Measurements from ENCODE around the gene PCSK6. TPM values are rescaled to one million over a fixed set of nuclear protein-coding genes. Genes with fewer than 3 reads are reported as not detected.

PCSK6 gene
- total and polyA plus RNA-seq, 9 donors = 3.8 to 26.0 (median 13.0) TPM

DNA sequence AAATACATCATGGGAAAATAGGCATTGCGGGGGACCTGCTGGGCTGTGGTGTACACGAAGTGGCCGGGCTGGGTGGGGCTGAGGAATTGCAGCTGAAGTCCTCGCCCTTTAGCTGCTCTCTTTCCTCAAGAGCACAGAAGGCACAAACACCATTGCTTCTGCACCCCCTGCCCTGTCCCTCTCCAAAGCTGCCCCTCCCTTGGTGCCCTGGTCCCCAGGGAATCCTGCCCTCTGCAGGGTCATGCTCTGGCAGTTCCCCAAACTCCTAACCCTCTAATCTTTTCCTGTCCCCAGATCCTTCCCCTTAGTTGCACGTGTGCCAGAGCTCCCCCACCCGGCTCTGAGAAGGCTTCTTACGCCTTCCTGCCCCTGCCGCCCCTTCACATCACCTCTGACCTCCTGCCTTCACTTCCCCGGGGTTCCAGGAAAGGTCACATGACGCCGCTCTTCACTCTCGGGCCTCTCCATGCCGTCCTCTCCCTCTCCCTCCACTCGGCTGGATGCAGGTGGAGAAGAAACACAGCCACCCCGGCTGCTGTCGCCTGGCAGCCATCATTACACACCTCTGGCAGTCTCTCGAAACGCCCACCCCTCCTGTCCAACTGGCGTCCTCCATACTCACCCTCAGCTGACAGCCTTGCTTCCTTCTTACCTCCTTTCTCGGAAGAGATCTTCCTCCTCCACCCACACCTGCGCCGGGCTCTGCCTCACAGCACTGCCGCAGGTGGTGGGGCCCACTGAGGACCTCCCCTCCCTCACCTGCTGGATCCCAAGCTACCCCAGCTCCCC lies 6.9 kb upstream of the PCSK6 start:
- Histone ChIP-seq H3K4me1 (ENCODE audit: insufficient read depth) (peaks cover 2% of the 10 kb centered on the region), H3K27ac (no peak overlapping the region), H3K27me3 (no peaks in the 10 kb centered on the region), H3K9me3 (no peaks in the 10 kb centered on the region), H3K4me3 (no peak overlapping the region), H3K36me3 (no peaks in the 10 kb centered on the region)
- intact Hi-C loops (cut with DNase I) = loop anchor here in 2 of 4 donors (5.0 to 10.0 kb wide), 2 partner anchors 189 to 192 kb away; no protein-coding TSS in a partner anchor
- no peak for TF ChIP-seq EP300 (IDR thresholded peaks at IDR 0.05)
- TF ChIP-seq POLR2A (IDR thresholded peaks at IDR 0.05) = no peak
- TF ChIP-seq CTCF (IDR thresholded peaks at IDR 0.05) = no peak
- 53 to 65% (median 54%) methylated on average over 23 of the region's 23 CpGs for WGBS, 3 donors
- no peak for DNase-seq

GRCh38 chr15:101495334-101496197 lies 6.1 kb upstream of the PCSK6 start:
- Histone ChIP-seq H3K9me3 (no peaks in the 10 kb centered on the region), H3K4me3 (no peak overlapping the region), H3K27ac (no peak overlapping the region), H3K4me1 (ENCODE audit: insufficient read depth) (no peaks in the 10 kb centered on the region), H3K27me3 (no peaks in the 10 kb centered on the region), H3K36me3 (no peaks in the 10 kb centered on the region)
- intact Hi-C loops (cut with DNase I) = loop anchor here in 2 of 4 donors (5.0 to 10.0 kb wide), 2 partner anchors 188 to 191 kb away; no protein-coding TSS in a partner anchor
- TF ChIP-seq EP300 (IDR thresholded peaks at IDR 0.05) (no peak), CTCF (IDR thresholded peaks at IDR 0.05) (no peak), POLR2A (IDR thresholded peaks at IDR 0.05) (no peak)
- no peak for DNase-seq
- WGBS, 3 donors = 82 to 89% (median 83%) methylated on average over 22 of the region's 22 CpGs

DNA sequence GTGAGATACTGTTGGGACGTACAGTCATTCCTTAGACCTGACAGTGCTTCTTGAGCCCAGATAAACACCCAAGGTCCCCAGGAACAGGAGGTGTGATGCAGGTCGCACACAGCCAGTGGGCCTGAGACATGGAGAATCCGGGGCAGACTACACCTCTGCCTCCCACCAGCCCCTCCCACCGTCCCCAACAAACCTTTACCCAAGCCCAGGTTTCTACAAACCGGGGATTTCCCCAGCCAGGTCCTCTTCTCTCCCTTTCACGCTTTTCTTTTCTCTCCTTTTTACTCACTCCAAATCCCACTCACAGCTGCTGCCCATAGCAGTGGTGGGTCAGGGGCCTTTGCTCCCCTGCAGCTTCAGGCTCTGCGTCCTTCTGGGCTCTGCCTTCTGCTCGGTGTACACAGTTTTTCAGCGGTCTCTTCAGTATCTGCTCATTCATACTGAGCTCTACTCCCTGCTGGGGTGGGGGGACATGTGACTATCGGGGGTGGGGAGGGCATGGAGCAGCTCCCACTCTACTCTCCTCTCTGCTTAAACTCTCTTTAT lies 4.8 kb upstream of the PCSK6 start:
- Histone ChIP-seq H3K4me1 (ENCODE audit: insufficient read depth) (no peaks in the 10 kb centered on the region), H3K4me3 (no peak overlapping the region), H3K27ac (no peak overlapping the region), H3K9me3 (no peaks in the 10 kb centered on the region), H3K27me3 (no peaks in the 10 kb centered on the region), H3K36me3 (no peaks in the 10 kb centered on the region)
- TF ChIP-seq CTCF (IDR thresholded peaks at IDR 0.05) (no peak), POLR2A (IDR thresholded peaks at IDR 0.05) (no peak), EP300 (IDR thresholded peaks at IDR 0.05) (no peak)
- no peak for DNase-seq
- 66 to 75% (median 73%) methylated on average over 10 of the region's 10 CpGs for WGBS, 3 donors
- intact Hi-C loops (cut with DNase I) = loop anchor here in 1 of 4 donors (10.0 kb wide), 1 partner anchor 190 kb away; no protein-coding TSS in a partner anchor
